ENCODE results near the gene HEG1. TPM values are rescaled to one million over a fixed set of nuclear protein-coding genes. Genes with fewer than 3 reads are reported as not detected.

The HEG1 gene
- total and polyA plus RNA-seq, 2 of the 8 experiments (the other 6 are each of a cell fraction or from before 2014, with no cell fraction given), result 5.3 to 9.7 TPM

GRCh38 chr3:125085166-125085565 lies 29.4 kb upstream of the HEG1 start:
- TF ChIP-seq TAF1 (IDR thresholded peaks at IDR 0.05; ENCODE audit: low read depth, low read length) (no peak), ATF2 (IDR thresholded peaks at IDR 0.05; ENCODE audit: low read length) (no peak)
- Histone ChIP-seq H3K4ac (replicated peaks; ENCODE audit: insufficient read length, low read depth, low read length) (no peak overlapping the region), H3K56ac (replicated peaks; ENCODE audit: insufficient read length, low read depth, low read length) (no peak overlapping the region), H2AFZ (ENCODE audit: low read length) (no peak overlapping the region), H2BK120ac (replicated peaks; ENCODE audit: low read depth, low read length) (no peak overlapping the region), H4K8ac (ENCODE audit: extremely low read depth, insufficient read depth, low read length) (no peak overlapping the region), H3K14ac (ENCODE audit: insufficient read length) (no peak overlapping the region), H3K4me2 (ENCODE audit: insufficient read depth in 1 of 2, low read depth in 2 of 2, low read length in 2 of 2) (no peak overlapping the region), H3K9ac (replicated peaks in 1 of 4; ENCODE audit: extremely low read depth in 1 of 4, low read depth in 3 of 4, low read length in 3 of 4) (no peak overlapping the region), H3K27me3 (replicated peaks in 1 of 4; ENCODE audit: control insufficient read depth in 3 of 4, extremely low read depth in 1 of 4, insufficient read depth in 3 of 4, low read length in 3 of 4) (no peaks in the 10 kb centered on the region), H2BK12ac (ENCODE audit: low read depth, low read length) (no peak overlapping the region), H3K9me3 (ENCODE audit: insufficient read depth in 2 of 2, low read depth in 1 of 2, low read length in 1 of 2) (no peaks in the 10 kb centered on the region), H4K5ac (ENCODE audit: insufficient read length, low read depth, low read length) (no peak overlapping the region), H3K79me2 (ENCODE audit: control insufficient read depth in 1 of 2, insufficient read depth in 2 of 2, low read length in 2 of 2) (no peaks in the 10 kb centered on the region), H2BK5ac (ENCODE audit: low read depth, low read length) (no peak overlapping the region), H4K91ac (replicated peaks; ENCODE audit: insufficient read length, low read length) (no peak overlapping the region), H2AK5ac (ENCODE audit: low read depth, low read length) (no peak overlapping the region), H3K4me1 (replicated peaks in 1 of 4; ENCODE audit: control insufficient read depth in 3 of 4, insufficient read depth in 4 of 4, low read length in 3 of 4) (no peaks in the 10 kb centered on the region), H3K36me3 (ENCODE audit: control insufficient read depth in 2 of 4, insufficient read depth in 4 of 4, low read length in 3 of 4) (peaks cover 0 to 7% (median 0%) of the 10 kb centered on the region in 4 experiments; a peak in 4 of 8 replicates), H3K23me2 (ENCODE audit: low read depth, low read length) (no peaks in the 10 kb centered on the region), H2BK20ac (ENCODE audit: low read length) (no peak overlapping the region), H4K20me1 (replicated peaks in 1 of 2; ENCODE audit: control insufficient read depth in 1 of 2, insufficient read depth in 2 of 2, low read length in 2 of 2) (no peaks in the 10 kb centered on the region), H3K18ac (ENCODE audit: extremely low read depth, low read length) (no peak overlapping the region), H3K4me3 (ENCODE audit: extremely low read depth in 1 of 4, insufficient read depth in 2 of 4, low read depth in 3 of 4, low read length in 4 of 4) (no peak overlapping the region), H3K79me1 (ENCODE audit: low read depth, low read length) (no peaks in the 10 kb centered on the region), H3K27ac (ENCODE audit: low read depth, low read length) (no peak overlapping the region), H3K23ac (ENCODE audit: insufficient read length) (no peak overlapping the region), H2BK15ac (ENCODE audit: low read length) (no peak overlapping the region)
- no peak for DNase-seq (ENCODE audit: low read depth in 1 of 2, low spot score in 2 of 2)
- FAIRE-seq, result no peak
- POLR2A ChIA-PET (ENCODE audit: partially characterized antibody), result interaction anchor here (2.5 kb wide), 1 partner anchor 13 kb away, joined by 9 read pairs; no protein-coding TSS in a partner anchor
- CTCF ChIA-PET (ENCODE audit: partially characterized antibody), result no interaction called here

Measured in H1 (cell line).